Subcutaneous abdominal adipose tissue (tissue), 5 donors: ENCODE data around the gene BLCAP.

Source experiments
- H3K27ac ChIP-seq: one replicate; pipeline ENCODE4 v1.7.0; 2013; ENCODE audit warnings: low read depth, mild to moderate bottlenecking, inconsistent platforms, low read length, moderate library complexity
- H3K27me3 ChIP-seq, 5 donors: one replicate each; pipeline ENCODE4 v1.7.0; 2013; ENCODE audit warnings: low read length in 5 of 5, inconsistent platforms in 1 of 5; ENCODE audit not compliant: control insufficient read depth in 5 of 5, insufficient read depth in 4 of 5
- H3K36me3 ChIP-seq, 5 donors: one replicate each; pipeline ENCODE4 v1.7.0; 2013; ENCODE audit warnings: low read length in 5 of 5; ENCODE audit not compliant: control insufficient read depth in 5 of 5, insufficient read depth in 5 of 5
- H3K4me1 ChIP-seq, 5 donors: one replicate each; pipeline ENCODE4 v1.7.0; 2013; ENCODE audit warnings: low read length in 5 of 5, mild to moderate bottlenecking in 3 of 5, moderate library complexity in 1 of 5; ENCODE audit not compliant: control insufficient read depth in 5 of 5, insufficient read depth in 5 of 5
- H3K4me3 ChIP-seq, 5 donors: one replicate each; pipeline ENCODE4 v1.7.0; 2013; ENCODE audit warnings: low read length in 5 of 5, low read depth in 1 of 5
- H3K9ac ChIP-seq, 5 donors: one replicate each; pipeline ENCODE4 v1.7.0; 2013; ENCODE audit warnings: low read length in 5 of 5, mild to moderate bottlenecking in 4 of 5, moderate library complexity in 3 of 5
- H3K9me3 ChIP-seq, 5 donors: one replicate each; pipeline ENCODE4 v1.7.0; 2013; ENCODE audit warnings: low read length in 5 of 5; ENCODE audit not compliant: control insufficient read depth in 5 of 5
- donor health status: healthy.
- donor health status: healthy.
- donor health status: healthy.
- donor health status: healthy.
- donor health status: healthy.

The BLCAP gene

DNA sequence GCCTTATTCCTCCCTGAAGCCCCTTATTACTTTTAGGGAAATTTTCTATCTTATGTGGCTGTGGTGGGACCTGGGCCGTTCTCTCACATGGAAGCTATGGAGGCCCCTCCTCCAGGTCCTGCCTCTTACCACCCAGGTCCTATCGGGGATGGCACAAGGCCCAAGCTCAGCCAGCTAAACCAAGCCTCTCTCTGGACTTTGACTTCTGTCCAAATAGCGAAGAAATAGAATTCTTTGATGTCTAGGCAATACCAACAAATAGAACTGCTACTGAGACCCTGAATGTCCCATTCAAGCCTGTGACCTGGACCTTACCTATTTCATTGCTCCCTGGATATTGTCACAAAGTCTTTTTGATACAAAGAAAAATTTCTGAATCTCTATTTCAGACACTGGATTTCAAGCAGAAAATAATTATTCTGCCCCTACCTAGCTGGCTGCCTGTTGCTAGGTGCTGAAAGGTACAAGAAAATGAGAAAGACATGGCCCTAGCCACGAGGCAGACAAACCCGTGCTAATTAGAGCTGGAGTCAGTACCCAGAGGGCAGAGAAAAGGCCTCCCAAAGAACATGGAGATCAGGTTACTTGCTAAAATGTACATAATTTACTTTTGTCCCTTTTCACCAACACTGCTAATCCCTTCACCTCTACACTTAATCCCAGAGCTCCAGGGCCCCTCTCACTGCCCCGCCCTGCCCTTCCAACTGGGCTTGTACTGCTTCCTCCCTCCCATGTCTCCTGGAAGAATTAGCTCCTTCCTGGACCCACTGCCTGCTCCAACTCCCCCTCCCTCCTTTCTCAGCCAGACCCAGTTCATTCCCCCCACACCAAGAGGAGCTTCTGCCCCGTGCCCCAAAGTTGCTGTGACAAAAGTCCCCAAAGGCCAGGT is 22.2 kb downstream of the BLCAP start:
- H3K27me3 ChIP-seq = no peaks in the 10 kb centered on the region
- H3K9ac ChIP-seq = no peak overlapping the region

DNA sequence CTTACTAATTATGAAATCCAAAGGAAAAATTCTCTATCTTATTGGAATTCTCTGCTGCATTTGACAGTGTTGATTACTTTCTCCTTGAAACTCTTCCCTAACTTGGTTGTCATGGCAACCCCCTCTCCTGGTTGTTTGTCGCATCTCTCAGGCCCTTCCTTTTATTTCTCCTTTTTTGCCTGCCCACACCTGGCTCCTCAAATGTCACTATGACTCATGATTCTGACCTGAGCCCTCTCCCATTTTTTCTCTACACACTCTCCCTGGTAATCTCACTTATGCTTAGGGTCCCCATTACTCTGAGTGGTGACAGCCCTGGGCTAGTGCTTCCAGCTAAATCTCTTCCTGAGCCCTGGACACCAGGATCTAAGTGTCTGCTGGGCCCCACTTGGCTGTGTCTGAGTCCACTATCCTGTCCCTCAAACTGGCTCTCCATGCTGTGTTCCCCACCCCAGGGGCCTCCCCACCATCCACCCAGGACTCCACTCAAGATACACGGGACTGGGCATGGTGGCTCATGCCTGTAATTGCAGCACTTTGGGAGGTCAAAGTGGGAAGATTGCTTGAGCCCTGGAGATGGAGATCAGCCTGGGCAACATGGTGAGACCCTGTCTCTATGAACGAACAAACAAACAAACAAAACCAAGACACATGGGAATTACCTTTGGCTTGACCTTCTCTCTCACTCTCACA is 23.1 kb downstream of the BLCAP start:
- Histone ChIP-seq H3K4me1 (peaks cover 0 to 13% (median 0%) of the 10 kb centered on the region in 5 donors), H3K27ac (no peak overlapping the region), H3K36me3 (peaks cover 0 to 21% (median 16%) of the 10 kb centered on the region in 5 donors), H3K4me3 (no peak overlapping the region), H3K9me3 (no peaks in the 10 kb centered on the region), H3K27me3 (no peaks in the 10 kb centered on the region), H3K9ac (no peak overlapping the region)

More for the DNA sequence above, 22.2 kb downstream of the BLCAP start:
- Histone ChIP-seq H3K4me1 (peaks cover 0 to 13% (median 0%) of the 10 kb centered on the region in 5 donors), H3K36me3 (peaks cover 0 to 25% (median 19%) of the 10 kb centered on the region in 5 donors), H3K27ac (no peak overlapping the region), H3K9me3 (no peaks in the 10 kb centered on the region), H3K4me3 (no peak overlapping the region)

- Histone ChIP-seq H3K9ac (no peak overlapping the region), H3K9me3 (no peaks in the 10 kb centered on the region), H3K4me1 (peaks cover 0 to 13% (median 0%) of the 10 kb centered on the region in 5 donors), H3K36me3 (peaks cover 0 to 10% (median 6%) of the 10 kb centered on the region in 5 donors), H3K27ac (no peak overlapping the region), H3K27me3 (no peaks in the 10 kb centered on the region), H3K4me3 (no peak overlapping the region)
Measured at GRCh38 chr20:37503256-37503927, 24.3 kb downstream of the BLCAP start.

GRCh38 chr20:37502654-37503053 is 25.0 kb downstream of the BLCAP start:
- peaks cover 0 to 7% (median 4%) of the 10 kb centered on the region in 5 donors for H3K36me3 ChIP-seq
- H3K27me3 ChIP-seq = no peaks in the 10 kb centered on the region
- H3K9me3 ChIP-seq = no peaks in the 10 kb centered on the region
- H3K27ac ChIP-seq = no peak overlapping the region
- no peak overlapping the region for H3K4me3 ChIP-seq
- peaks cover 0 to 13% (median 0%) of the 10 kb centered on the region in 5 donors for H3K4me1 ChIP-seq
- no peak overlapping the region for H3K9ac ChIP-seq

DNA sequence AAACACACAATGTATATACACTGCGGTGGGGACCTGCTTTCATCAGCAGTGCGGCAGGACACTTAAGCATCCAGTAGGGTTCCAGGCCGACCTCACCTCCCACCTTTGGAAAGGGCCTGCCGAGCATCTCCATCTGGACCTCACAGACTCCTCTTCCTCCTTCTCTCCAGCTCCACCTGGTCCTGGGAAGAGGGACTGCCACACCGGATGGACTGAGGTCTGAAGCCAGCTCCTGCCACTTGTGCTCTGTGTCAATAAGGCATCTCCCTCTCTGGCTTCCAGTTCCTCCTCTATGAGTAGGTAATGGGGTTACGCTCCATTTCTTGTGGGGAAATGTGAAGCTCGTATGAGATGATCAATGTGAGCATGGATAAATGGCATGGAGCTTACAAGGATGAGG is 25.7 kb downstream of the BLCAP start:
- H3K4me1 ChIP-seq = peaks cover 0 to 9% (median 0%) of the 10 kb centered on the region in 5 donors
- no peaks in the 10 kb centered on the region for H3K27me3 ChIP-seq
- H3K9me3 ChIP-seq = no peaks in the 10 kb centered on the region
- no peak overlapping the region for H3K4me3 ChIP-seq
- H3K9ac ChIP-seq = no peak overlapping the region
- no peak overlapping the region for H3K27ac ChIP-seq
- H3K36me3 ChIP-seq = peaks cover 3 to 7% (median 4%) of the 10 kb centered on the region in 5 donors

DNA sequence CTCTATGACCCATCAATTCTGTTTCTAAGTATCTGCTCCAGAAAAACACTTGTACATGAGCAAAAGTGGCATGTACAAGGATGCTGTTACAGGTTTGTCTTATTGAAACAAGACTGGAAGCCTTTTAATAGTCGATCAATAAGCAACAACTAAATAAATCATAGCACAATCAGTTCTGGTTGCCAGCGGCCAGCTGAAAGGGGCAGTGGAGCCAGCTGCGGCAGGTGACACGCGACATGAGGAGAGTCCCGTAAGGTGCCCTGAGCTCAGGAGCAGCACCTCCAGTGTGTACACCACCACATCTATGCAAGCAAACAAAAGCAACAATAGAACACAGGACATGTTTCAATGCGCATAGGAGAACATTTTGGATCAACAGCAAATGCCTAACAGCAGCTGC is 27.4 kb downstream of the BLCAP start:
- Histone ChIP-seq H3K27ac (no peak overlapping the region), H3K4me1 (peaks cover 0 to 3% (median 0%) of the 10 kb centered on the region in 5 donors), H3K4me3 (no peak overlapping the region), H3K36me3 (peaks cover 3 to 11% (median 6%) of the 10 kb centered on the region in 5 donors), H3K27me3 (no peaks in the 10 kb centered on the region), H3K9me3 (no peaks in the 10 kb centered on the region), H3K9ac (no peak overlapping the region)

DNA sequence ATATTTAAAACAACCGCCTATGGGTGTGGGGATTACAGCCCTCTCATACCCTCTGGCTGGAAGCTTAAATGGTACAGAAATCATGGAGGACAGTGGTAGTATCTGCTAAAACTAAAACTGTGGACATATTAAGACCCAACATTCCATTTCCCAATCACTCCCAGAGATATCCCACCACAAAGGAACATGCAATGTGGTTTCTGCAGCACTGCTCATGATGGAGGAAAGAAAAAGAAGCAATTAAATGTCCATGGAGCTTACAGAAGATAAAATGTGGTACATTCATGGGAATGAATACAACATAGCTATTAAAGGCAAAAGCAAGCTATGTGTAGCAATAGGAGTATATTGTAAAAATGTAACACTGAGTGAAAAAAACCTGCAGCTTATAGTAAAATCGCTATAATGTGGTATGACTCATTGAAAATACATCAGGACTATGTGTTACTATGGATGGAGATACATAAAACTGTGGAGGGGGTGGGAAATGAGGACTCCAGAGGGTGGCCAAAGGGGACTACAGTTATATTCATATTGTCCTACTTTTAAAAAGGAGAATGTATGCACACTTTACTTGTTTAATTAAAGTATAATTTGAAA is 29.5 kb downstream of the BLCAP start:
- no peak overlapping the region for H3K9ac ChIP-seq
- no peak overlapping the region for H3K27ac ChIP-seq
- no peaks in the 10 kb centered on the region for H3K4me1 ChIP-seq
- no peak overlapping the region for H3K4me3 ChIP-seq
- peaks cover 3 to 21% (median 11%) of the 10 kb centered on the region in 5 donors for H3K36me3 ChIP-seq
- H3K9me3 ChIP-seq = no peaks in the 10 kb centered on the region
- no peaks in the 10 kb centered on the region for H3K27me3 ChIP-seq

DNA sequence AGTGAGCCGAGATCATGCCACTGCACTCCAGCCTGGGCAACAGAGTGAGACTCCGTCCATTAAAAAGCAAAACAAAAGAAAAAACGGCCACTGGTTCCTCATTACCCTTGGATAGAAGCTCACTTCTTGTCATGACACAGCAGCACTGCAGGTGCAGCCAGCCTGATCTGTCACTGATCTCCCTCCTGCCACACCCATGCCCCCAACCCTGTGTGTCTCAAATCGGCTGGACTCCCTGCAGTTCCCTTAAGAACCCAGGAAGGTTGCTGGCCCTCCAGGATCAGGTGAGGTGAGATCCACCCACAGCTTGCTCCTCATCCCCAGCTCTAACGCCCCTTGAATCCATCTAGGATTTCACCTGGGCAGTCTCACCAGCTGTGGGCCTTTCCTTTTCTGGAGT is 32.9 kb downstream of the BLCAP start:
- H3K27me3 ChIP-seq = no peaks in the 10 kb centered on the region
- no peak overlapping the region for H3K9ac ChIP-seq
- no peaks in the 10 kb centered on the region for H3K4me1 ChIP-seq
- H3K36me3 ChIP-seq = peaks cover 3 to 23% (median 6%) of the 10 kb centered on the region in 5 donors
- no peak overlapping the region for H3K27ac ChIP-seq
- no peak overlapping the region for H3K4me3 ChIP-seq
- H3K9me3 ChIP-seq = peaks cover 0 to 4% (median 0%) of the 10 kb centered on the region in 5 donors

- H3K9me3 ChIP-seq = peaks cover 0 to 4% (median 0%) of the 10 kb centered on the region in 5 donors
Measured at GRCh38 chr20:37494301-37494700, 33.4 kb downstream of the BLCAP start.

More at GRCh38 chr20:37494301-37494700, 33.4 kb downstream of the BLCAP start:
- H3K4me1 ChIP-seq = no peaks in the 10 kb centered on the region
- H3K9ac ChIP-seq = no peak overlapping the region
- no peak overlapping the region for H3K27ac ChIP-seq
- H3K36me3 ChIP-seq = peaks cover 3 to 23% (median 6%) of the 10 kb centered on the region in 5 donors
- no peak overlapping the region for H3K4me3 ChIP-seq
- H3K27me3 ChIP-seq = no peaks in the 10 kb centered on the region
